DMS114 treated with DMSO at 0.1 percent for 48 hours (cell line): Measurements from ENCODE around the gene RFTN1.

Source experiments
- DNase-seq: peaks from one replicate; lab custom pipeline; 2025; ENCODE audit not compliant: unreplicated experiment; lab: John Stamatoyannopoulos, UW

RFTN1 gene

GRCh38 chr3:16410659-16411058 is 102.8 kb downstream of the RFTN1 start:
- DNase-seq, result no peak

DNA sequence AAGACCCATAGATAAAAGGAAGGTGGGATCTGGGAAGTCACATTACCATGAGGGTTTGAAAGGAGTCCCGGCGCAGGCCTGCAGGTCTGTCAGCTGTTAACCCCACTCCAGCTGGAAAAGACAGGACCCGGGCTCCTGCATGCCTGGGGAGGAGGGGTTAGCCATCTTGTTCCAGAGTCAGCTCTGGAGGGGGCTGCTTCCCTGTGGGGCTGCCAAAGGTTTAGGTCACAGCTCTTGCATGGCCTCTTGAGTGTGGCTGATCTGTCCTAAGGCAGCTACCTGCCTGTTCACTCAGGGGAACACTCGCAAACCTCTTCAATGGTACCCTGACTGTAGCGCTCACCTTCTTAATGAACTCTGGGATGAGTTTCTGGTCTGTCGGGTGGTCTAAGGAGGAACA is 104.5 kb downstream of the RFTN1 start:
- no peak for DNase-seq

- DNase-seq, result no peak
Measured at GRCh38 chr3:16407366-16407765, 106.1 kb downstream of the RFTN1 start.

- DNase-seq, result no peak
Measured at GRCh38 chr3:16406579-16406978, 106.9 kb downstream of the RFTN1 start.

DNA sequence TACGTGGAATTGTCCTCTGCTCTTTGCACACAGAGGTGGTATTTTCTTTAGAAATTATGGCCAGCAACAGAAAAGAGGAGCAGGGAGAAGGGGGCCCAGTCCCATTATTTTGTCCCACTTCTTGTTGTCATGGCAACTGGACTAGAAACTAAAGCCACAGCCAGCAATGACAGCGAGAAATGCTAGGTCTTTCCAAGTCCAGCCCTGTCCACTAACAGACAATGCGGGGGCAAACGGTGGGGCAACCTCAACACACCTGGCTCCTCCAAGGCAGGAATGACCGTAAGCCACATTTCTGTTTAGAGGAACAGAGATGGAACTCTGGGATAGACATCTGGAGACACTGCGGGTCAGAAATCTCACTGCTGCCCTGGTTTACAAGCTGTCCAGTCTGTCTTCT is 107.3 kb downstream of the RFTN1 start:
- DNase-seq, result no peak

GRCh38 chr3:16404349-16404895 is 109.1 kb downstream of the RFTN1 start:
- DNase-seq, result no peak

DNA sequence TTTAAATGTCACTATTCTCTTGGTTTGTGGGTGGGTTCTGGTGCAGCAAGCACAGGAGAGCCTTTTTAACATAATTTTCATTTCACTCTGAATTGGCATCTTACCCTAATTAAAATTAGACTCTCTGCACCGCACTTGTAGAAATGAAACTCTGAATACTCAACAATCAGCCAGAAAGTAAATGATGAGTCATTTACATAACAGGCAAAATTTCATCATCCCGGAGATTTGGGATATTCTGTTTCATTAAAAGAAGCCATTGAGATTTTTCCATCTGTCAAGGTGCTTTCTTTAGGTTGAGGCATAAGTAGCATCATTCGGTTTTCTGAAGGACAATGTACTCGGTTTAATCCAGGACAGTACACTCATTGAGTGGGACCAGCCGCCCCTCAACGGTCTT is 111.0 kb downstream of the RFTN1 start:
- no peak for DNase-seq

DNA sequence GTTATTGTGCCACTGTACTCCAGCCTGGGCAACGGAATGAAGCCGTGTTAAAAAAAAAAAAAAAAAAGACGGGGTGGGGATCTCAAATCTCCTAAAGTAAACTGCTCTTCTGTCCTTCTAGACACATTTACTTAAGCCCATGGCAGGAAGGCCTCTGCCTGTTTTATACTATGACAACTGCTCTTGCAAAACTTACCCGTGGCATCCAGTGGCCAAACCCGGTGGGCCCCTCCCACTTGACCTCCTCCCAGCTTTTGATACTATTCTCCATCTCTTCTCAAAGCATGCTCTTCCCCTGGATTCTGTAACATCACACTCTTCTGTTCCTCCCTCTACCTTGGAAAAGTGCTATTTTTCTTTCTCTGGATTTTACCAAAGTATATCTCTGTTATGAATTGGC is 112.2 kb downstream of the RFTN1 start:
- DNase-seq, result no peak

GRCh38 chr3:16400106-16400931 is 113.2 kb downstream of the RFTN1 start:
- DNase-seq, result no peak

- no peak for DNase-seq
Measured at GRCh38 chr3:16399473-16399872, 114.0 kb downstream of the RFTN1 start.

DNA sequence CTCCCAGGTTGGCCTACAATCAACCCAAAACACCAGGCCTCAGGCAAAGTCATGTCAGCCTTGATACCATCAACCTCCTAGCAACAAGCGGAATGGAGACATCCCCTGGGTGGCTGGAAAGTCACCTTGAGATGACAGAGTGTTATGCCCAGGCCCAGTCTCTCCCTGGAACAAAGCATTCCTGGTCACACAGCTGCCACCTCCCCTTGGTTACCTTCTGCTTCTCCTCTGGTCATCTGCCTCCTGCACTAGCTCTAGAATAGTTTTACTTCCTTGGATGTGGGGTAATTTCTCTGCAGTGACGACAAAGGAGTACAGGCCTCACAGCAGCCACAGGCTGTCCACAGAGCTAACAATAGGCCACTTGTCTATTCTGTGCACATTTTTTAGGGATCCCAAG is 114.9 kb downstream of the RFTN1 start:
- no peak for DNase-seq

DNA sequence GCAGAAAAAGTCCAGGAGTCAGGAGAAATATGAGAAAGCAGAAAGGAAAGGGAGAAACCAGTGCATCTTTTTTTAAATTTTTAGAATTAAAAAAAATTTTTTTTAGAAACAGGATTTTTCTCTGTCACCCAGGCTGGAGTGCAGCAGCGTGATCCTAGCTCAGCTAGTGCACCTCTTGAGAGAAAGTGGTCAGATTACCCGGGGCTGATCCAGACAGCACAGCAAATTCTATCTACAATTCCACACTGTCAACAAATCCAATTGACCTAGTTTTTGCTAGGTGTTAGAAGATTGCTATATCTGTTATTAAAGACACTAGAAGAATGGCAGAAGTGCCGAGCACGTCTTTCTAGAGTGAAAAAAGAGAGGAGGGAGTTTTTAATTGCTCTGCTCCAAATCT is 117.3 kb downstream of the RFTN1 start:
- DNase-seq, result no peak

DNA sequence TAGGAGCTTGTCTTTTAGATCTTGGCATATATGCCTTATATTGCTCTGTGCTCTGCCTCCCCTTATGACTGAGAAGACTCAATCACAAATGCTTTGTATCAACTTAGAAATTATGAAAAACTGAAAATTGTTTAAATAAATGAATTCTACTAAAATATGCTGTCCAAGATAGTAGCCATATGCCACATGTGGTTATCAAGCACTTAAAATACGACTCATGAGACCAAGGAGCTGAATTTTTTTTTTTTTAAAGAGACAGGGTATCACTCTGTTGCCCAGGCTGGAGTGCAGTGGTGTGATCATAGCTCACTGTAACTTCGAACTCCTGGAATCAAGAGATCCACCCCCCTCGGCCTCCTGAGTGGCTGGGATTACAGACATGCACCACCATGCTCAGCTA is 118.3 kb downstream of the RFTN1 start:
- no peak for DNase-seq

- DNase-seq, result no peak
Measured at GRCh38 chr3:16394639-16395038, 118.9 kb downstream of the RFTN1 start.

- DNase-seq, result no peak
Measured at GRCh38 chr3:16392717-16393116, 120.8 kb downstream of the RFTN1 start.

DNA sequence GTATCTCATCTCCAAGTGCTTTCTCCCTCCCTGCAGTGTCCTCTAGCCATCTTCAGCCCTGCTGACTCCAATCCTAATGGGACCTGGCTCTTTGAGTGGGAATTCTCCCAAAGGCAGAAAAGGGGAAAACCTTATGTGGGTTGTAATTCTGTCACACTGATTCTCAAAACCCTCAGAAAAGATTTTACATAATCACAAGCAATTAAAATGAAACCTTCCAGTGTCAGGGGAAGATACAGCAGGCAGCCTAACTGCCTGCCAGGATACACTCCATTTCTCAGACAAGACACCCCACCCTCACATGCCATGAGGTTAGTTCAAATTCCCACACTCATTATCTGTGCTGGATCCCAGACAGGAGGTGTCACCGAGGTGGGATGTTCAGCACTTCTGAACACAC is 121.4 kb downstream of the RFTN1 start:
- DNase-seq, result no peak

- no peak for DNase-seq
Measured at GRCh38 chr3:16390581-16390980, 122.9 kb downstream of the RFTN1 start.

GRCh38 chr3:16388850-16389441 is 124.6 kb downstream of the RFTN1 start:
- no peak for DNase-seq

- no peak for DNase-seq
Measured at GRCh38 chr3:16386561-16386960, 126.9 kb downstream of the RFTN1 start.

DNA sequence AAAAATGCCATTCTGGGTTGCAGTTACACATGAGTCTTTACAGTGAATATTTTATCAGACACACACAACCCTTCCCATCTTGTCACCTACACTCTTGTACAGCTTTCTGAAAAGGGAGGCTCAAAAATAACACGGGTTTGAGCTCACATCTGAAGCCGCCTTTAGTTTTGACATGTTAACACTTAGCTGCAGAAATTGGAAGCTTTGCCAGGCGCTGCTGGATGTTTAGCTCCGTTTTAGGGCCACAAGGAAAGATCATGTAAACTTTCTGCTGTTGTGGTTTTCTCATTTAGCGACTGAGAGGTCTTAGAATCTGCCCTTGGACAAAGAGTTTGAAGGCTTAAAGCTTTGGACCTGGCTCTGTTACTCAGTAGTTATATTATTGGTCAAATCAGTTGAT is 128.3 kb downstream of the RFTN1 start:
- DNase-seq, result no peak

GRCh38 chr3:16383864-16384263 is 129.6 kb downstream of the RFTN1 start:
- DNase-seq, result no peak

DNA sequence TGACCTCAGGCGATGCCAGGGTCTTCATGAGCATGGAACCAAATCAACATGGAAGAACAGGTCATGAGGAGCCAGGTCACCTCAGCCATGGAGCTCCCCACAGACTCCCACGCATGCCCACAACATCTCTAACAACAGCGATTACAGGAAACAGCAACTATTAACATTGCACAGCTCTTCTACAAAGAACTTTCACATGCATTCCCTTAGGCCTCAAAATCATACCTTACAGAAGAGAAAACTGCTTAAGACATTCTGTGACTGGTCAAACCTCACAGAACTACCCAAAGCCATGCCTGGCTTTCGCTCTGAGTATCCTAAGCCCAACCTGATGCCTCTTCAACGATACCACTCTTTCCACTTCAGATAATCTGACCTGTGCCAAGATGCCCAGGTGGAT is 130.7 kb downstream of the RFTN1 start:
- DNase-seq, result no peak

DNA sequence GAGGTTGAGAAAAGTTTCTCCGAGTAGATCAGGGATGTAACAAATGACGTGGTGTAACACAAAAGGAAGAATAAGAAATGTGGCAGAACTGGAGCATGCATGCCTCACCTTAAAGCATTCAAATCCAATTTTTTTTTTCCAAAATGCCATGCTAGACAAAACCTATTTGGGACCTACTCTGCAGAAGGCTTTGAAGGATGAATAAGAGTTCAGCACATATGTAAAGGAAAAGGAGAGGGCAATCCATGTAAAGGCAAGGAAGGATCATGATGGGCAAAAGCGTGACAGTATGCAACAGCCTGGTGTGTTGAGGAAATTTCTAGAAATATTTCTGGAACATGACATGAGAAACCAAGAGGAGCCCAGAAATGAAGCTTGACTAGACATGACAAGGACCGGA is 132.1 kb downstream of the RFTN1 start:
- no peak for DNase-seq
